Upper lobe of left lung (tissue), 4 donors: ENCODE results near the gene TSPOAP1.

ENCODE experiments used
- CTCF ChIP-seq, 6 experiments: fragments of 450-650 bp in 4 of 6; fragments of 200-600 bp in 2 of 6; sonication (generic) in 2 of 6; IDR thresholded peaks; one replicate each; pipeline ENCODE4 v1.5.1; 2016 to 2019; ENCODE audit warnings: antibody characterized with exemption in 6 of 6
- POLR2A ChIP-seq, 4 donors: fragments of 450-650 bp; IDR thresholded peaks; one replicate each; pipeline ENCODE4 v1.5.1; 2016 to 2017; ENCODE audit warnings: antibody characterized with exemption in 4 of 4, mild to moderate bottlenecking in 2 of 4

GRCh38 chr17:58321571-58322525 lies 6.7 kb downstream of the TSPOAP1 start:
- TF ChIP-seq CTCF (IDR thresholded peaks at IDR 0.05) (no peak), POLR2A (IDR thresholded peaks at IDR 0.05) (no peak)
